GM12872 (cell line): ENCODE measurements around the gene TPPP2.

Source experiments
- TF ChIP-seq, protein P1 (sequence below): IDR thresholded peaks from 3 replicates; pipeline ENCODE4 v1.5.1; 2011; ENCODE audit warnings: low read depth, mild to moderate bottlenecking, low read length, moderate library complexity; ENCODE audit not compliant: insufficient read depth

The TPPP2 gene

DNA sequence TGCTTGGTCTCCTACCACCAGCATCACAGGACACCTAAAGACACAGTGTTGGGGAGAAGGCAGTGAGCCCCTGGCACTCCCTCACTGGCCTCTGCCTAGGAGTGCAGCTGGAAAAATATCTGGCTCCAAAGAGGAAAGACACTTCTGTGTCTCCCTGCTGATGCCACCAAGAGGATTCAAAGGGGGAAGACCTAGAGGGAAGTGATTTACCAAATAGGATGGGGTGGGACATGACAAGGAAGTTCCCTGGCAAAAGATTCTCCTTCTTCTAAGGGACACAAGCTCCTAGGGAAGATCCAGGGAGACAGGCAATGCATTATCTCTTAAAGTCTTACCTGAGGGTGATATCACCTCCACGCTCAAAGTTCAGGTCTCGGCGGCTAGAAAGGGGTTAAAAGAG, 11.2 kb upstream of the TPPP2 start:
- TF ChIP-seq, protein P1, sequence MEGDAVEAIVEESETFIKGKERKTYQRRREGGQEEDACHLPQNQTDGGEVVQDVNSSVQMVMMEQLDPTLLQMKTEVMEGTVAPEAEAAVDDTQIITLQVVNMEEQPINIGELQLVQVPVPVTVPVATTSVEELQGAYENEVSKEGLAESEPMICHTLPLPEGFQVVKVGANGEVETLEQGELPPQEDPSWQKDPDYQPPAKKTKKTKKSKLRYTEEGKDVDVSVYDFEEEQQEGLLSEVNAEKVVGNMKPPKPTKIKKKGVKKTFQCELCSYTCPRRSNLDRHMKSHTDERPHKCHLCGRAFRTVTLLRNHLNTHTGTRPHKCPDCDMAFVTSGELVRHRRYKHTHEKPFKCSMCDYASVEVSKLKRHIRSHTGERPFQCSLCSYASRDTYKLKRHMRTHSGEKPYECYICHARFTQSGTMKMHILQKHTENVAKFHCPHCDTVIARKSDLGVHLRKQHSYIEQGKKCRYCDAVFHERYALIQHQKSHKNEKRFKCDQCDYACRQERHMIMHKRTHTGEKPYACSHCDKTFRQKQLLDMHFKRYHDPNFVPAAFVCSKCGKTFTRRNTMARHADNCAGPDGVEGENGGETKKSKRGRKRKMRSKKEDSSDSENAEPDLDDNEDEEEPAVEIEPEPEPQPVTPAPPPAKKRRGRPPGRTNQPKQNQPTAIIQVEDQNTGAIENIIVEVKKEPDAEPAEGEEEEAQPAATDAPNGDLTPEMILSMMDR, result no peak

DNA sequence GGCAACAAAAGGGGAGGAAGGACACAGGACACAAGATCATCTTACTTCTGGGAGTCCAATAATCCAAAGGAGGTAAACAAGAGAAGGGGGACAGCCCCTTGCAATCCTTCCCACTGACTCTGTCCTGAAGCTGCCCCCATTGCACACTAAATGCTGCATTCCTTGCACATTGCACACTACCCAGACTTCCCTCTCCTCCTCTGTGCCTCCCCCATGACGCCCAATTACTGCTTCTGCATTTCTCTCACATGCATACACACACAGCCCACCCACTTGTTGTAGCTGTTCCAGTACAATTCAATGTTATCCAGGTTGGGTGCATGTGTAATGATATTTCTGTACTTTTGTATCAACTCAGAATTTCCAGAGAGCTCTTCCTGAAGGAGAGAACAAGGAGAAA, 10.7 kb upstream of the TPPP2 start:
- TF ChIP-seq, protein P1, result no peak

DNA sequence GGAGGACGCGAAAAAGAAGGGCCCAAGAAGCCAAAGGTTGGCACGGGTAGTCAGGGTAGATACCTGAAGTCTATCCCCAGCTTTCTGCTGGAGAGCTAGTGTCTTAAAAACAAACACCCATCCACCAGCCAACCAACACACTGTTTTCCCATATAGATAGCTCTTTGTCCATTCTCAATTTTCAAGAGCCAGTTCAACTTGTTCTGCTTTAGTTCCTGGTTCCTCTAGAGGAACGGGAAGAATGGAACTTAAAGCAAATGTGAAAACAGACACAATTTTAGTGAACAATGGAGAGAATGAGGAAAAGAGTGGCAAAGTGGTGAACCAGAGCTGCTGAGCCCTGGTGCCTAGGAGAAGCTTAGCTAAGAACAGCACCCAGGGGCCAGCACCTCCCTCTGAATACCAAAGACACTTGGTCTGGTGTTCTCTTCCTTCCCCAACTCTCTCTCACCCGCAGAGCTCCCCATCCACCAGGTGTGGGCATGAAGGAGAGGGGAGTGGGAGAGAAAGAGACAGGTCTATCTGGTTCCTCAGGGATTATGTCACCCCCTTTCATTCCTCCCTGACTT, 9.0 kb upstream of the TPPP2 start:
- TF ChIP-seq, protein P1, result no peak

DNA sequence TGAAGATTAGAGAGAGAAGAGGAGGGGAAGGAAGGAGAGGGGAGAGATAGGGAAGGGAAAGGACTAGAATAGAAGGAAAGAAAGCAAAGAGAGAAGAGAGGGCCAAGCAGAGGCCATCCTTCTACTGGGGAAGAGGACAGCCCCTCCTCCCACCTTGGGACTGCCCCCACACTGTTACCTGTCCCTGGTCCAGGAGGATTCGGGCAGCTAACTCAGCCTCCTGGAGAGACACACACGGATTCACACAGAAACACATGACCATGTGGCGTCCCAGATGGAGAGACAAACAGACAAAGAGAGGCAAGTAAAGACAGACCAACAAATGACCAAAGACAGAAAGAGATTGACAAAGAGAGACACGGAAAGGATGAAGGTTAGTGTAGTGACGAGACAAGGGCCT, 7.3 kb upstream of the TPPP2 start:
- TF ChIP-seq, protein P1, result no peak

DNA sequence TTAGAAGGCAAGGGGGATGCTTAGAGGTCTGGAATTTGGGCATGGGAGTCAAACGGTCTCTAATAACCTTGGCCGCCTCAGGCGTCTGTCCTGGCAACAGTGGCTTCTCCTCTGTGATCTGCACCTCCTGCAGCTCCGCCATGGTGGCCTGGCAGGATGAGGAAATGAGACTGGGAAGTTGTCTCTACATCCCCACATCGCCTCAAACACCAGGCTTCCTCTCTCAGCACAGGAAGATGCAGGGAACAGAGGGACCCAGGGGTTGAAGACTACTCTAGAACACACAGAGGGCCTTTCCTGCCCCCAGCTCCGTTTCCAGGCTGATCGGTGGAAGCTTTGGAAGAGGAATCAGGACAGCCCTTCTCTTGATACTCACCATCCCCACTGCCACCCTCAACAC, 6.8 kb upstream of the TPPP2 start:
- TF ChIP-seq, protein P1, result no peak

DNA sequence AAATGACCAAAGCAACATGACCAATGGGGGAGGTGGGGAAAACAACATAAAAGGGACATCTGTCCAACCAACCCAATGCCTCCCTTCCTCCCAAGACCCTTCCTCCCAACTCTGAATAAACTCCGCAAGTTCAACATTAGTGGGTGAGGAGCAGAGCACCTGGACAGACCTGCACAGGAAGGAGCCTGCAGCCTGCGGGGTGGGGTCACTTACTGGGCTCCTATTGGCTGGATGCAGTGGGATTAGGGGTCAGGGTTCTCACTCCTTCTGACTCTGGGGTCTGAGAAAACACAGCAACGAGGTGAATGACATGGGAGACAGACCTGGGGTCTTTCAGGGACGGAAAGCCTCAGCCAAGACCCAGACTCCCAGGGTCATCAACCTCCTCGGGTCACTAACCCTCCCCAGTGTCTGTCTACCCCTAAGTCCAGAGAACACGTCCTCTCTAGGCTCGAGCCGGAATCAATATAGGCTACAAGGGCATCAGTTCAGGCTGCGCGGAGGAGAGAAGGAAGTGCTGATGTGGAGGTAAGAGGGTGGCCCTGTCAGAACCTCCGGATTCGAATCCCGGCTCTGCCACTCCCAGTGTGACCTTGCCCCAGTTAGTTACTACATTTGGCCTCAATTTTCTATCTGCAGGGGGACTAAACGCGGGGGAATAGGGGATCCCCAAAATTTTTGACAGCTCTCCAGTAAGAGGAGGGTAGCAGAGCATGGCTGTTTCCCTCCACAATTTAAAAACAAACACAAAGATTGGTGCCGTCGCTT, 6.0 kb upstream of the TPPP2 start:
- TF ChIP-seq, protein P1, result no peak

DNA sequence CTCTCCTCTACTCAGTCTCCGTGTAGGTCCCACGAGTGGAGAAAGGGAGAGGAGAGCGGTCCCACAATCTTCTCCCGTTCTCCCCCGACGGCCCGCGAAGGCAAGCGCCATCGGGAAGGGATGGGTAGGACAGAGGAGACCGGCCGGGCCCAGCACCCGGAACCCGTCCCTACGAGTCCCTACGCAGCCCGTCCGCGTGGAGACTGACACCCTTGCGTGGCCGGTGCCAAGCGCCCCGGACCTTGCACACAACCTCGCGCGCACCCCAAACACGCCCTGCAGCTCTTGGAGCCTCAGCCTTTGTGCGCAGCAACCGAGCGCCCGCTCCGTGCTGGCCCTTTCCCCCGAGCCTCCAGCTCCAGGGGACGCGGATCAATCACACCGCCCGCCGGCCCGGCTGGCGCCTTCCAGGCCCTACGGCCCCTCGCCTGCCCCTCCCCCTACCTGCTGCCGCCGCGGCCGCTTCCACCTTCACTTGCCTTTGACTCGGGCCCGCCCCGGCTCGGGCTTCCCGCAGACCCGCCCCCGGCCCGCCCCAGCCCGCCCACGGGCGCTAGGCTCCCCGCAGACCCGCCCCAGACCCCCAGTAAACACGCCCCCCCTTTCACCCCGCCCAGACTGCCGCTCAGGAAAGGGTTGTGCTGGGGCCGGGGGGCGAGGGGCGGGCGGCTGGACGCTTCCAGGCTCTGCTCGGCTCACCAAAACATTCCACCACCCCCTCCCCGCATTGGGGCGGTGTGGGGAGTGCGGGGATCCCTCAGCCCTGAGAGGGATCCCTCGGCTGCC, 5.2 kb upstream of the TPPP2 start, which contains the start of gene NDRG2:
TSS of gene NDRG2 (minus strand) at position 477 of the 786 bp plus-strand sequence. CDS start 1,746 bp downstream, outside the sequence.
- TF ChIP-seq, protein P1, result no peak
